GM13976 (cell line): Measurements from ENCODE around the gene PRKCA.

Experiments
- DNase-seq: peaks from one replicate; pipeline ENCODE4 v3.0.0; 2012; ENCODE audit warnings: low spot score
- CTCF ChIP-seq: IDR thresholded peaks from 2 replicates; pipeline ENCODE4 v1.5.1; 2012; ENCODE audit warnings: borderline replicate concordance, mild to moderate bottlenecking; ENCODE audit not compliant: insufficient read depth; ENCODE audit errors: extremely low read depth, missing control alignments, control extremely low read depth
- in situ Hi-C: fragments of 300-500 bp; cut with MboI; formaldehyde crosslinking; loops from one replicate; pipeline ENCODE4 v1.12.0; 2022; ENCODE audit warnings: low sequenced_read_pairs, mixed read lengths, inconsistent platforms; ENCODE audit not compliant: unreplicated experiment

The PRKCA gene

DNA sequence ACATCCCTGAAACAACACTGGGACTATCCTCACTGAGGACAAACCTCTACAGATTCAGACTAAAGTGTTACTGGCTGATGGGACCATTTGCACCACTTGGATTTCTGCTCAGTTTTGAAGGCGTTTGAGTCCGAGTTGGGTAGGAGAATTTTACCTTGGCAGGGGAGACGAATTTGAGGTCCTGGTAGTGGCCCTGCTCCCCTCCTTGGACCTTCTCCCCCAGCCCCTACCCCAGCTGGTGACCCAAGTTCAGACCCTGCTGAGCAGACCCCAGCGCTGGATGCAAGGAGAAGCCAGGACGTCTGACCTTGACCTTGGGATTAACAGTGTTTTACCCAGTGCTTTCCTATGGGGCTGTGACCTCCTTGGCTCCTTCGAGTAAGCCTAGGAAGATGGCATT lies 546.1 kb downstream of the PRKCA start:
- in situ Hi-C loops: no loop called here
- TF ChIP-seq CTCF: no peak
- DNase-seq: no peak

DNA sequence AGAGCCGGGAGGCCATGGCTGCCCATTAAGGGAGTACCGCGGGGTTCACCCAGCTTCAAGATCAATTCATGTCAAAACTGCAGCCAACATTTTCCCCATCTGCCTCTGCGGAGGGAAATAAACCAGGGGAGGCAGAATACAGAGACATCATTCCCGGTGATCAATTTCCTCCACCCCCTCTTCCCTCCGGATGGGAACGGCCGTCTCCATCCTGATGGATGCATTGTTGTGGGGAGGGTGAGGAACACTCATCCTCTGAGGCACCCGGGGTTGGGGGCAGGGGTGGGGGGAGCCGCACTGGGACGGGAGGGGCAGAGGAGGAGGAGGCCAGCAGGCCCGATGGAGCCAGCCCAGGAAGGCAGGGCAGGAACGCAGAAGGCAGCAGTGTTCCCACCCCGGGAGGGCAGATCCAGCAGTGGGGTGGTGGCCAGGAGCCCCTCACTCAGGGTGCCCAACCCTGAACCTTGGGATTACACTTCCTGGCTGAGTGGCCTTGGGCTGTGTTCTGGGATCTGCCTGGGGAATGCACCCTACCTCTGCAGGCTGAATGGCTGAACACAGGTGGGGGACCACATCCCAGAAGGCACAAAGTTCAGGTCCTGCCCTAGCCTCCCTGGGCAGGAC lies 546.7 kb downstream of the PRKCA start:
- TF ChIP-seq CTCF: no peak
- in situ Hi-C loops: no loop called here
- DNase-seq: no peak

GRCh38 chr17:66849851-66850580 lies 547.6 kb downstream of the PRKCA start:
- DNase-seq: no peak
- no peak for TF ChIP-seq CTCF
- in situ Hi-C loops: no loop called here

GRCh38 chr17:66850692-66851091 lies 548.3 kb downstream of the PRKCA start:
- in situ Hi-C loops: no loop called here
- no peak for TF ChIP-seq CTCF
- no peak for DNase-seq

DNA sequence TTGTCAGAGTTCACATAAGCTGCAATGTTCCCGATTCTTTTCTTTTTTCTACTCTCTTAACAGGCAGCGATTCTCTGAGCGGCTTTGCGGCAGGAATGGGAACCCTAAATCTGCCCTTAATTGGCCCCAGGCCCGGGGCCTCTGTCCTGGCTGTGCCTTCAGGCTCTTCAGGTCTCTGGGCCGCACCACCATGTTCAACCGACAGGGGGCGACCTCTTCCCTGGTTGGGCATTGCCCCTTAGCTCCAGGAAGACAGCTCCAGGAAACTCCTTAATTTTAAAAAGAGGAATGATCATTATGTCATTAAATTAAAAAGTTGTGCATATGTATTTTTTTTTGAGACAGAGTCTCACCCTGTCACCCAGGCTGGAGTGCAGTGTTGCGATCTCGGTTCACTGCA lies 552.8 kb downstream of the PRKCA start:
- no peak for TF ChIP-seq CTCF
- DNase-seq: no peak
- in situ Hi-C loops: no loop called here

DNA sequence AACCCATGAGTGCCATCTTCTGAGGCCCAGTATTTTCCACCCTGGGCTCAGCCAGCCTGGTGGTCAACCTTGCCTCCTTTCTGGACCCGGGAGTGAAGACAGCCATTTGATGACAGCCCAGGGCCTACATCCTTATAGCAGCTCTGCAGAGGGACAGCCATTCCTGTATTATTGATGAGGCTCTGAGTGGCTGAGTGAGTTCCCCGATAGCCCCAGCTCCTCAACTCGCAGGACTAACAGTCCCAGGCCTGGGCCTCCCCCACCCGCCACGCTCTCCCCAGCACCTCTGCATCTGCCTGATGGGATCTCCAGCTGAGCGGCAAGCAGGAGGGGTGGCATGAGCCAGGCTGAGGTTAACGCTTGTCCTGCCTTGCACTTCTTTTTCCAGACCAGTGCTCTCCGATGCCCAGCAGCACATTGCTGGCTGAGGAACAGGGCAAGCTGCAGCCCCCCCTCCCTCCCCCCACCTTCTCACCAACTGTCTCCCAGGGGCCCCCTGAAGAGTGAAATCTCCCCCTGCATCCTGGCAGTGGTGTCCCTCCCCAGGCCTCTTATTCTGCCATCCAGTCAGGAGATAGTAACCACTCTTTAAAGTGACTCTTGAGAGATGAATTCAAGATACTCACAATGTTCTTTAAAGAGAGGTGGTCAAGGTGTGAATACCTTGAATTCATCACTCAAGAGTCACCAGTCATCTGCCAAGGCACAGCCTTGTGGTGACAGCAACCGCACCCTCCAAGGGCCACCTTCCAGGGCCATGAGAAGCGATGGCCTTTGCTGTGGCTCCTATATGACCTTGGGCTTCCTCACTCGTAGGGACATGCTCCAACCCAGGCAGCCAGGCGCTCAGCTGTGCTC lies 556.0 kb downstream of the PRKCA start:
- in situ Hi-C loops: no loop called here
- DNase-seq: no peak
- no peak for TF ChIP-seq CTCF
